MM.1S (cell line): ENCODE measurements around the gene DDN.

Experiments used
- DNase-seq: peaks from one replicate; pipeline ENCODE4 v3.0.0-alpha.2; 2015
- H2AFZ ChIP-seq: fragments of 300-600 bp; sonication (generic); 2 replicates; pipeline ENCODE4 v1.6.0; 2016; ENCODE audit warnings: antibody characterized with exemption, low read length
- H3F3A ChIP-seq: fragments of 300-600 bp; sonication (generic); 2 replicates; pipeline ENCODE4 v1.6.1; 2016; ENCODE audit warnings: mild to moderate bottlenecking, antibody characterized with exemption, low read length, moderate library complexity, mixed read lengths; ENCODE audit not compliant: insufficient read depth
- H3K27ac ChIP-seq: fragments of 300-600 bp; sonication (generic); 2 replicates; pipeline ENCODE4 v1.5.1; 2016; ENCODE audit warnings: mild to moderate bottlenecking, low read length
- H3K27me3 ChIP-seq: fragments of 300-600 bp; sonication (generic); replicated peaks from 2 replicates; pipeline ENCODE4 v1.6.0; 2016; ENCODE audit warnings: low read length; ENCODE audit not compliant: insufficient read depth
- H3K36me3 ChIP-seq: fragments of 300-600 bp; sonication (generic); replicated peaks from 2 replicates; pipeline ENCODE4 v1.6.1; 2016; ENCODE audit warnings: mild to moderate bottlenecking, low read length, mixed read lengths; ENCODE audit not compliant: insufficient read depth
- H3K4me1 ChIP-seq: fragments of 300-600 bp; sonication (generic); 2 replicates; pipeline ENCODE4 v1.6.1; 2016; ENCODE audit warnings: low read length, mixed read lengths
- H3K4me2 ChIP-seq: fragments of 300-600 bp; sonication (generic); 2 replicates; pipeline ENCODE4 v1.6.0; 2016; ENCODE audit warnings: low read depth, low read length
- H3K4me3 ChIP-seq: fragments of 300-600 bp; sonication (generic); 2 replicates; pipeline ENCODE4 v1.5.1; 2016; ENCODE audit warnings: low read length, mixed read lengths
- H3K79me2 ChIP-seq: fragments of 300-600 bp; sonication (generic); 2 replicates; pipeline ENCODE4 v1.6.1; 2016; ENCODE audit warnings: mixed run types, low read length, mixed read lengths
- H3K9ac ChIP-seq: fragments of 300-600 bp; sonication (generic); 2 replicates; pipeline ENCODE4 v1.6.1; 2016; ENCODE audit warnings: low read length, mixed read lengths
- H3K9me2 ChIP-seq: fragments of 300-600 bp; sonication (generic); replicated peaks from 2 replicates; pipeline ENCODE4 v1.6.1; 2016; ENCODE audit warnings: mild to moderate bottlenecking, low read length, mixed read lengths; ENCODE audit not compliant: insufficient read depth
- H3K9me3 ChIP-seq: fragments of 300-600 bp; sonication (generic); replicated peaks from 2 replicates; pipeline ENCODE4 v1.6.1; 2016; ENCODE audit warnings: mild to moderate bottlenecking, low read length, mixed read lengths; ENCODE audit not compliant: insufficient read depth
- H4K20me1 ChIP-seq: fragments of 300-600 bp; sonication (generic); 2 replicates; pipeline ENCODE4 v1.6.1; 2016; ENCODE audit warnings: mild to moderate bottlenecking, low read length, moderate library complexity, mixed read lengths; ENCODE audit not compliant: insufficient read depth
- EZH2 ChIP-seq: fragments of 300-600 bp; sonication (generic); optimal IDR thresholded peaks from 2 replicates; pipeline ENCODE3; 2017; ENCODE audit warnings: low read depth, mild to moderate bottlenecking, antibody characterized with exemption, low read length, mixed read lengths
- EZH2phosphoT487 ChIP-seq: fragments of 300-600 bp; sonication (generic); IDR thresholded peaks from 2 replicates; pipeline ENCODE4 v1.6.1; 2018; ENCODE audit warnings: antibody characterized with exemption, low read length
- TF ChIP-seq, protein P1 (sequence below): fragments of 300-600 bp; sonication (generic); IDR thresholded peaks from 2 replicates; pipeline ENCODE4 v1.5.1; 2016; ENCODE audit warnings: antibody characterized with exemption, low read length, mixed read lengths

The DDN gene

DNA sequence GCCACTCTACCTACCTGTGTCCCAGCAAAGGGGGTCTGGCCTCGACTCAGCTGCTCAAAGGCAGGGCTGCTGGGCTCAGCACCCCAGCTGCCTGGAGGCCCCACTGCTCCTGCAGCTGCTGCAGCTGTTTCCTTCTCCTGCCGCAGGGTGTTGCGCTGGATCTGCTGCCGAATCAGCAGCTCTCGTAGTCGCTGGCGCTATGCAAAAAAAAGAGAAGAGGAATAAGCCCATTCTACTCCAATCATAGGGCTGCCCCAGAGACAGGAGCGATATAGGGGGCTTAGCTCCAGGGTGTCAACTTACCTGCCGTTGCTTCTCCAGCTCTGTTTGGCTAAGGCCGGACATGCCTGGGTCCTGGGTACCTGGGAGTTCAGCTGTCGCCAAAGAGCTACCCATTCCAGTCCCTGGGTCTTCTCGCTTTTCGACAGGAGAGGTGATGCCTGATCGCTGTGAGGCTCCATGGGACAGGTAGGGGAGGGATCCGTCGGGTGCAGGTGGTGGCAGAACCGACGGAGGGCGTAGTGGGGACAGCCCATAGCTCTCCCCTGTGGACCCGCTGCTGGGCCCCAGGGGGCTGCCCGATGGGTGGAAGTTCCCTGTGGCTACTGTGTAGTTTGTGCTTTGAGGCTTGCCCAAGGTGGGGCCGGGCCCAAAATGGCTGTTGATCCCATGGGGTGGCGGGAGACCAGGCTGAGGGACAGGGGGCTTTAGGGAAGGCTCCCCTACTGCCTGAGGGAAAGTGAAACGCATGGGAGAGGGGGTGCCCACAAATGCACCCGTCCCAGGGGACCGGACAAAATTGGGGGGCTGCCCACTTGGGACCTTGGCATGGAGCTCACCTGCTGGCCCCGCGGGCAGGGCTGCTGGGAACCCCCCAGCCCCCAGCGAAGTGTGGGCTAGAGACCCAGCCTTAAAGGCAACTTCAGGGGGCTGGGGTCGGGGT is 40.5 kb upstream of the DDN start:
- Histone ChIP-seq H3K27me3 (no peaks in the 10 kb centered on the region), H4K20me1 (no peaks in the 10 kb centered on the region), H3K4me3 (no peak overlapping the region), H3K9ac (no peak overlapping the region), H3K79me2 (no peaks in the 10 kb centered on the region), H3K27ac (no peak overlapping the region), H3K36me3 (no peaks in the 10 kb centered on the region; the same call in 1 of the 2 replicates), H3F3A (no peaks in the 10 kb centered on the region), H3K9me3 (no peaks in the 10 kb centered on the region), H2AFZ (no peak overlapping the region), H3K4me1 (no peaks in the 10 kb centered on the region), H3K9me2 (no peaks in the 10 kb centered on the region), H3K4me2 (no peak overlapping the region)
- TF ChIP-seq, protein P1, sequence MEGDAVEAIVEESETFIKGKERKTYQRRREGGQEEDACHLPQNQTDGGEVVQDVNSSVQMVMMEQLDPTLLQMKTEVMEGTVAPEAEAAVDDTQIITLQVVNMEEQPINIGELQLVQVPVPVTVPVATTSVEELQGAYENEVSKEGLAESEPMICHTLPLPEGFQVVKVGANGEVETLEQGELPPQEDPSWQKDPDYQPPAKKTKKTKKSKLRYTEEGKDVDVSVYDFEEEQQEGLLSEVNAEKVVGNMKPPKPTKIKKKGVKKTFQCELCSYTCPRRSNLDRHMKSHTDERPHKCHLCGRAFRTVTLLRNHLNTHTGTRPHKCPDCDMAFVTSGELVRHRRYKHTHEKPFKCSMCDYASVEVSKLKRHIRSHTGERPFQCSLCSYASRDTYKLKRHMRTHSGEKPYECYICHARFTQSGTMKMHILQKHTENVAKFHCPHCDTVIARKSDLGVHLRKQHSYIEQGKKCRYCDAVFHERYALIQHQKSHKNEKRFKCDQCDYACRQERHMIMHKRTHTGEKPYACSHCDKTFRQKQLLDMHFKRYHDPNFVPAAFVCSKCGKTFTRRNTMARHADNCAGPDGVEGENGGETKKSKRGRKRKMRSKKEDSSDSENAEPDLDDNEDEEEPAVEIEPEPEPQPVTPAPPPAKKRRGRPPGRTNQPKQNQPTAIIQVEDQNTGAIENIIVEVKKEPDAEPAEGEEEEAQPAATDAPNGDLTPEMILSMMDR = no peak
- TF ChIP-seq EZH2phosphoT487 (no peak), EZH2 (no peak)
- DNase-seq = no peak

DNA sequence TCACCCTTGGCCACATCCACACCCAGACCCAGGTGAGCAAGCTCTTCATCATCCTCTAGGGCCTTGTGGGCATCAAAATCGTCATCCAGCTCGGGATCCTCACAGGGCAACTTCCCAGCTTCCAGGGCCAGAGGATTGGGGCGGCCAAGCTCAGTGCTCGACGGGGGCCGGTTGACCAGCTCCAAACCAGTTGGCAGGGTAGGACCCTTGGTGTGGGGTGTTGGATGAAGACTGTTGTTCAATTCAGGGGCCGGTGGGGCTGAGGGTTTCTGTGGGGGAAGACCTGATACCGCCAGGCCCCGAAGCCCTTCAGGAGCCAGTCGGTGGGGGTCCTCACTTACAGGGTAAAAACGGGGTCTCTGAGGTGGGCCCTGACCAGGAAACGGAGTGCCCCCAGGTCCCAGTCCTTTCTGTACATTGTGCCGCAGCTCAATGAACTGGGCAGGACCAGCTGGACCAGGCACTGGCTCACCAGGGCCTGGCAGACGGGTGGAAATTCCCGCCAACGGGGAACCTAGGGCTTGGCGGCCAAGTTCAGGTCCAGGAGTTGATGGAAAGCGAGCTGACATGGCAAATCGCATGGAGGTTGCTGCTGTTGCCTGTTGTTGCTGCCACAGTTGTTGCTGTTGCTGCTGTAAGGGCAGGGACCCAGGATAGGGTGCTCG is 39.2 kb upstream of the DDN start:
- no peaks in the 10 kb centered on the region for H3K27me3 ChIP-seq
- no peak overlapping the region for H3K9ac ChIP-seq
- H4K20me1 ChIP-seq = no peaks in the 10 kb centered on the region
- H3K4me2 ChIP-seq = no peak overlapping the region
- H3K9me3 ChIP-seq = no peaks in the 10 kb centered on the region
- H3K4me3 ChIP-seq = no peak overlapping the region
- no peaks in the 10 kb centered on the region; the same call in 1 of the 2 replicates for H3K36me3 ChIP-seq
- no peak for DNase-seq
- no peaks in the 10 kb centered on the region for H3F3A ChIP-seq
- no peaks in the 10 kb centered on the region for H3K4me1 ChIP-seq
- no peak overlapping the region for H2AFZ ChIP-seq
- H3K9me2 ChIP-seq = no peaks in the 10 kb centered on the region
- no peak for TF ChIP-seq EZH2phosphoT487
- no peak for TF ChIP-seq EZH2
- TF ChIP-seq, protein P1 = no peak
- H3K27ac ChIP-seq = no peak overlapping the region
- H3K79me2 ChIP-seq = no peaks in the 10 kb centered on the region

- Histone ChIP-seq H4K20me1 (no peaks in the 10 kb centered on the region), H3K79me2 (no peaks in the 10 kb centered on the region), H3K4me2 (no peak overlapping the region), H3K9ac (no peak overlapping the region), H3K36me3 (no peaks in the 10 kb centered on the region; the same call in 1 of the 2 replicates), H2AFZ (no peak overlapping the region), H3K27ac (no peak overlapping the region), H3K9me2 (no peaks in the 10 kb centered on the region), H3K9me3 (no peaks in the 10 kb centered on the region), H3K4me3 (no peak overlapping the region), H3F3A (no peaks in the 10 kb centered on the region), H3K4me1 (no peaks in the 10 kb centered on the region), H3K27me3 (no peaks in the 10 kb centered on the region)
- DNase-seq = no peak
- TF ChIP-seq EZH2 (no peak), EZH2phosphoT487 (no peak)
- TF ChIP-seq, protein P1 = no peak
Measured at GRCh38 chr12:49037947-49038237, 38.7 kb upstream of the DDN start.
